GM06990 (cell line): ENCODE data around the gene POLR2E.

ENCODE experiments used
- DNase-seq: peaks from one replicate; pipeline ENCODE4 v3.0.0-alpha.2; 2011; ENCODE audit not compliant: insufficient read length; ENCODE audit errors: extremely low read depth
- H3K27me3 ChIP-seq: replicated peaks from 2 replicates; pipeline ENCODE4 v1.6.0; 2011; ENCODE audit warnings: low read length; ENCODE audit not compliant: control insufficient read depth, insufficient read depth
- H3K36me3 ChIP-seq: 2 replicates; pipeline ENCODE4 v1.5.1; 2011; ENCODE audit warnings: low read length; ENCODE audit not compliant: control insufficient read depth, insufficient read depth
- H3K4me3 ChIP-seq: replicated peaks from 2 replicates; pipeline ENCODE4 v1.5.1; 2011; ENCODE audit warnings: low read depth, mild to moderate bottlenecking, control low read depth, low read length
- CTCF ChIP-seq: IDR thresholded peaks from 2 replicates; pipeline ENCODE4 v1.5.1; 2011; ENCODE audit warnings: low read length, control low read depth, mild to moderate bottlenecking, inconsistent platforms; ENCODE audit not compliant: insufficient read depth, poor library complexity, severe bottlenecking

Gene POLR2E

GRCh38 chr19:1082165-1082927 lies 12.8 kb downstream of the POLR2E start:
- peak; percentile 85 for DNase-seq
- TF ChIP-seq CTCF: no peak
- Histone ChIP-seq H3K36me3 (peaks cover 65% of the 10 kb centered on the region), H3K27me3 (no peaks in the 10 kb centered on the region), H3K4me3 (no peak overlapping the region)

- no peak for TF ChIP-seq CTCF
Measured at GRCh38 chr19:1081301-1082164, 13.6 kb downstream of the POLR2E start.

GRCh38 chr19:1080360-1081161 lies 14.6 kb downstream of the POLR2E start:
- Histone ChIP-seq H3K4me3 (no peak overlapping the region), H3K27me3 (no peaks in the 10 kb centered on the region), H3K36me3 (peaks cover 59% of the 10 kb centered on the region)
- no peak for DNase-seq
- no peak for TF ChIP-seq CTCF

More at GRCh38 chr19:1081301-1082164, 13.6 kb downstream of the POLR2E start:
- Histone ChIP-seq H3K4me3 (no peak overlapping the region), H3K36me3 (peaks cover 60% of the 10 kb centered on the region), H3K27me3 (no peaks in the 10 kb centered on the region)
- DNase-seq: no peak

- no peak for TF ChIP-seq CTCF
- Histone ChIP-seq H3K27me3 (no peaks in the 10 kb centered on the region), H3K4me3 (no peak overlapping the region), H3K36me3 (peaks cover 56% of the 10 kb centered on the region)
- DNase-seq: no peak
Measured at GRCh38 chr19:1079566-1080111, 15.5 kb downstream of the POLR2E start.

- Histone ChIP-seq H3K27me3 (no peaks in the 10 kb centered on the region), H3K36me3 (peaks cover 50% of the 10 kb centered on the region), H3K4me3 (peak overlapping the region; percentile 10; the same call in 1 of the 2 replicates)
- no peak for TF ChIP-seq CTCF
- DNase-seq: peak; percentile 87
Measured at GRCh38 chr19:1076951-1077350, 18.2 kb downstream of the POLR2E start.
